Right forelimb (tissue), 1 donor: ENCODE data around the gene BDH1.
A peak's percentile ranks its signal among the peaks of the same experiment; 100 is the strongest.

Source experiments
- DNase-seq: peaks from one replicate; pipeline ENCODE4 v3.0.0-alpha.2; 2018

The BDH1 gene

GRCh38 chr3:197547306-197548011 lies 8.3 kb downstream of the BDH1 start:
- DNase-seq, result no peak

DNA sequence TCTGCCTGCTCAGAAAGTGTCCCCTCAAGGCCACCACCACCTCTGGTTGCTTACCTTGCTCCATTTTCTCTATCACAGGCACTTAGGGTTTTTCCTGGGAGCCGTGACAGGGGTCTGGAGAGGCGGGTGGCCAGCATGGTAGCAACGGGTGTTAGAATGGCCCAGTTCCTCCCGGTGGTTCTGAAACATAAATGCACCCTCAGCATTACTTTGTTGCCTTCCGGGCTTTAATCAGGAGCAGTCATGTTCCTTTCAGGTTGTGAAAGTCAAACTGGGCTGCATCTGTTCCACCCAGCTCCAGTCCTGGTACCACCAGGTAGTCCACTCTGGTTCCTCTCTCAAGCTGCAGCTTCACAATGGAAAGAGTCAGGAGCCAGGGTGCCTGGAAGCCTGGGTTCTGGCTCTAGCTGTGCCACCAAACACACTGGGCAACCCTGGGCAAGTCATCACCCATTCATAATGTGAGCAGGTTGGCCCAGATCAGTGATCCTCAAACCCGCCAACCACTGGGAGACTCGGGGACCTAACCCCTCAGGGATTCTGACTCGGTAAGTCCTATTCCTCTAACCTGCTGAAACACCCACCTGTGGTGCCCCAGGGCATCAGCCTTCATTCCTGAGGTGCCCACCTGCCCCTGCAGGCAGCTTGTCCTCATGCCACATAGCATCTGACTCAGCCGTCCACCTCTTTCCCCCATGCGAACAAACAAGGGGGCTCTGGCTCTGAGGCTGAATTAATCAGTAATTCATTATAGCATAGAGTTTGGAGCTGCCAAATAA lies 9.3 kb downstream of the BDH1 start:
- DNase-seq, result no peak

DNA sequence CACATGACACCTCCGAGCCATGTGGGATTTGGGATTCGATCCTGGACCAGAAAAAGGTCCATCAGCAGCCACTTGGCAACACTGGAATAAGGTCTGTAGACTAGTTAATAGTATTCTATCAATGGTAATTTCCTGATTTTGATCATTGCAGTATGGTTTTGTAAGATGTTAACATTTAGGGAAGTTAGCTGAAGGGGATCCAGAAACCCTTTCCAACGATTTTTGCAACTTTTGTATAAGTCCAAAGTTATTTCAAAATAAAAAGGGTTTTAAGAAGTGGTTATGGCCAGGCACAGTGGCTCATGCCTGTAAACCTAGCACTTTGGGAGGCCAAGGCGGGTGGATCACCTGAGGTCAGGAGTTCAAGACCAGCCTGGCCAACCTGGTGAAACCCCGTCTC lies 10.2 kb downstream of the BDH1 start:
- DNase-seq, result no peak

DNA sequence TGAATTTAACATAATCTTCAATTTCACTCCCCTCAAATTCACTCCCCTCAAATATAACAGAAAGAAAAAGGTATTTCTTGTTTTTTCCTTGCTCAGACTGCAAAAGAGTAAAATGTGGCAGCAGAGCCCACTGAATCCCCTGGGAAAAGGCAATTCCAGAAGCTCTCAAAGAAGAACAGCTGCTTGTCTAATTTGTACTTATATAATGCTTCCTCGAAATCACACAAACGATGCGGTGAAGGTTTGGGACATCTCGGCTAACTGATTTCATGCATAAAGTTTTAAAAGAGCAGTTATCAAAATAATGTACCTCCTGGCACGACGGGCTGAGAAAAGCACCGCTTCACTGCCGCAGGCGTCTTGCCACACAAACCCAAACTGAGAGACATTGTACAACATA lies 10.7 kb downstream of the BDH1 start:
- no peak for DNase-seq

DNA sequence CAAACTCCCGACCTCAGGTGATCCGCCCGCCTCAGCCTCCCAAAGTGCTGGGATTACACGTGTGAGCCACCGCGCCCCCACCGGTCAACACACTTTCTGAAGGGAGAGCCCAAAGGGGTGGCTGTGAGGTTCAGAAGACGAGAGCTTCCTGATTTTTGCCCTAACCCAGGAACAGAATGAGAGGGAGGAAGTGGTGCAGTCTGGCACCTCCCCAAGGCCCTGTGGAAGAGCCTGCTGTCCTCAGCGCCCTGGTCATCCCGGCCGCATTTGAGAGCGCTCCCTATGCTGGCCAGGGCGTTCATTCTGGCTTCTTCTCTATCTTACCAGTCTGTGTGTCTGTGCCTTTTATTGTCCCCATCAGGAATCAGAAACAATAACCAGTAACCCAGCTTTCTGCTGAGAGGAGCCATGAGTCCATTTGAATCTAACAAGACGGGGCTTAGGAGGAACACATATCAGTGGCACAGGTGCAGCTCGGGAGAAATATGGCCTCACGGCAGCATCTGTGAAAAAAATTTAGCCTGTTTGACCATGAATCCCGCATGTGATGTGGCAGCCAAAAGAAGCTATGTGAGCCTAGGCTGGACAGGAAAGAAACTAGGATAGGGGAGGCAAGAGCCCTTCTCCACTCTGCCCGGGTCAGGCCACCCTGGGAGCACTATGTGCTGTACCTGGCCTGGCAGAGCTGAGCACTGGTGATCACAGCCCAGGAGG lies 12.9 kb downstream of the BDH1 start:
- no peak for DNase-seq

GRCh38 chr3:197541756-197542539 lies 13.8 kb downstream of the BDH1 start:
- DNase-seq, result peak; percentile 80

GRCh38 chr3:197540961-197541377 lies 14.8 kb downstream of the BDH1 start:
- no peak for DNase-seq

- DNase-seq, result no peak
These were observed 16.1 kb downstream of the BDH1 start for GRCh38 chr3:197539651-197540051.

DNA sequence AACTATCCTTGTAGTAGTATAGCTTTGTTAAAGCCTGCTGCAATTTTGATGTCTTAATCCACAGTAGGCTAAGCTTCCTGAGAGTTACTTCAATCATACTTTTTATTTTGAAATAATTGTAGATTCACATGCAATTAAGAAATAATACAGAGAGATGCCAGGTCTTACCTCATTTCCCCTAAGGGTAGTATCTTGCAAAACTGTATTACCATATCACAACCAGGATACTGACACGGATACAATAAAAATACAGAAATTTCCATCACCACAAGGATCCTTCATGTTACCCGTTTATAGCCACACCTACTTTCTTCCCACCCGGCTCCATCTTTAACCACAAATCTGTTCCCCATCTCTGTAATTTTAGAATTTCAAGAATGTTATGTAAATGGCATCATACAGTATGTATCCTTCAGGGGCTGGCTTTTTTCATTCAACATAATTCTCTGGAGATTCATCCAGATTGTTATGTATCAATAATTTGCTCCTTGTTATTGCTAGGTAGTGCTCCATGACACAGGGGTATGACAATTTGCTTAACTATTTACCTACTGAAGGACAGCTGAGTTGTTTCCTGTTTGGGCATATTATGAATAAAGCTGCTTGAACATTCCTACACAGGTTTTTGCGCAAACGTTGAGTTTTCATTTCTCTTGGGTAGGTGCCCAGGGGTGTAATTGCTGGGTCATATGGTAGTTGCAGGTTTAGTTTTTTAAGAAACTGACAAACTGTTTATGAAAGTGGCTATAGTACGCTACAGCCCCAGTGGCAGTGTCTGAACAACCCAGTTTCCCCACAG lies 21.6 kb downstream of the BDH1 start:
- no peak for DNase-seq

DNA sequence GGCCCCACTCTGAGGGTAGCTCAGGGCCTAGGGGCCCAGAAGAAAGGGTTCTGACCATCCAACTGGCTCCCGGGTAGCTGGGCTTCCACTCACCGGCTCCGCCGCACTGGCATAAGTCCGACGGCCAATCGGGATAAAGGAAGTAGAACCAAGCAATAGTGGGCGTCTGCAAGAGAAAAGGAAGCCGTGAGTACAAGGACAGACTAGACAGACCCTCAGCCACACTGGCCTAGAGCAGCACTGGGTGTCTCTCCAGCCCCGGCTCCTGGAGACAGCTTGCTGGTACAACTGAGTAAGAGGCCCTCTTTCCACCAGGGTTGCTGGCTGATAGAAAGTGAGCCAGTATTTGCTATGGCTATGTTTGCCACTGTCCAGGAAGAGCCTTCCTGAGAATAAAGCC lies 22.4 kb downstream of the BDH1 start:
- no peak for DNase-seq

DNA sequence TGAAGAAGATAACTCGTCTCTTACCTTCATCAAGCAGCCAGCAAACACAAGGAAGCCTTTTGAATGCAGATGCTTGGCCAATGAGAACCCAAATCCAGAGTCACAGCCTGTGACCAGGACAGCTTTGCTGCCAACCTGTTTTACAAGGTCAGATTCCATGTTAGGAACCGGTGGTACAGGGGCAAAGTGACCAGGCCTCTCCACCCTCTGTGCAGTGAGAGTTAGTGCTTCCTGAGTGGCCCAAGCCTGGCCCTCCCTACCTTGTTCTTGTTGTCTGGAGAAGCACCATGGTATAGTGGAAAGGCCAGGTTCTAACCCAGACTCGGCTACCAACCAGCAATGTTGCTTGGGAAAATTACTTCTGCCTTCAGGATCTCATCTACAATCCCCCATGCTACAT lies 23.4 kb downstream of the BDH1 start:
- no peak for DNase-seq

DNA sequence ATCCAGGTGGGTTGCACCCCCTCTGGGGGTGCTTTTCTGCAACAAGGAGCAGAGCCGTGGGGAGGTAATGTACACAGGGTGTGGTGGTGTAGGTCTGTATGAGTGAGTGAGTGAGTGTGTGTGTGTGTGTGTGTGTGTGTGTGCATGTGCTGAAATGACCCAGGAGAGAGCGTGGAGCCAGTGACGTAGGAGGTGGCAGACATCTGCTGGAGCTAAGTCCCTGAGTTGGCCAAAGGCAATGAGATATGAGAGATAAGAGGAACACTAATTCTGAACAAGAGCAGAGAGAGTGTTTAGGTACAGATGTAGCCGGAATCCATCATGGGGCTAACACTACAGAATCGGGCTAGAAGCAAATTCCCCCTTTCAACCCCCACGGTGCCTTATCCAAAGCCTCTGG lies 27.6 kb downstream of the BDH1 start:
- no peak for DNase-seq

DNA sequence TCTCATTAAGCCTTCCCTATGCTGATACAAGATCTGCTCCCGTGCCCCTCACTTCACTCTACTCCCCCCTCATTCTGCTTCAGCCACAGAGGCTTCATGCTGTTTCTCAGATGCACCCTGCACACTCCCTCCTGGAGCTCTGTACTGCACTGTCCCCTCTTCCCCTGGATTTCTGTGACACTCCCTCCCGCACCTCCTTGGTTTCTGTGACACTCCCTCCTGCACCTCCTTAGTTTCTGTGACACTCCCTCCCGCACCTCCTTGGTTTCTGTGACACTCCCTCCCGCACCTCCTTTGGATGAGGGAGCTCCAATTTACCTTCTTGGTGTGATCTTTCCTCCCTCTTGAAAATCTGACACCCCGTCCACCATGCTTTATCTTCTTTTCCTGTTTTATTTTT lies 28.2 kb downstream of the BDH1 start:
- DNase-seq, result no peak

- DNase-seq, result no peak
These were observed 30.1 kb downstream of the BDH1 start for GRCh38 chr3:197525706-197526105.

DNA sequence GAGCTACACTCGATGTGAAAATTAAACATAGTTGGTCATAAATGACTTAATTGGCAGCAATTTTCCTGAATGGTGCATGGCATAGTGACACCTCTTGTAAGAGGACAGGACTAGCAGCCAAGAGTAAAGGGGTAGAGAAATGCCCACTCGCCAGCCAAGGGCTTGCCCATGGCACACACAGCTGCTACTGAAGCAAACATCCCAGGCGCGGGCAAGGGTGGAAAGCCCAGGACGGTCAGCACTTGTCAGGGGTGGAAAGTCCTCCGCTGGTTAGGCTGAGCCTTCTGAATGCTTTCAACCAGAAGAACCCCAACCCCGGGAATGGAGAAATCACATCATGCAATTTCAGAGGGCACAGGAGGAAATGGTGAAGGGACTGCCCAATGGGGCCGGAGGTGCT lies 31.6 kb downstream of the BDH1 start:
- DNase-seq, result no peak

GRCh38 chr3:197523526-197523925 lies 32.2 kb downstream of the BDH1 start:
- no peak for DNase-seq

- no peak for DNase-seq
These were observed 32.8 kb downstream of the BDH1 start for GRCh38 chr3:197522881-197523441.

DNA sequence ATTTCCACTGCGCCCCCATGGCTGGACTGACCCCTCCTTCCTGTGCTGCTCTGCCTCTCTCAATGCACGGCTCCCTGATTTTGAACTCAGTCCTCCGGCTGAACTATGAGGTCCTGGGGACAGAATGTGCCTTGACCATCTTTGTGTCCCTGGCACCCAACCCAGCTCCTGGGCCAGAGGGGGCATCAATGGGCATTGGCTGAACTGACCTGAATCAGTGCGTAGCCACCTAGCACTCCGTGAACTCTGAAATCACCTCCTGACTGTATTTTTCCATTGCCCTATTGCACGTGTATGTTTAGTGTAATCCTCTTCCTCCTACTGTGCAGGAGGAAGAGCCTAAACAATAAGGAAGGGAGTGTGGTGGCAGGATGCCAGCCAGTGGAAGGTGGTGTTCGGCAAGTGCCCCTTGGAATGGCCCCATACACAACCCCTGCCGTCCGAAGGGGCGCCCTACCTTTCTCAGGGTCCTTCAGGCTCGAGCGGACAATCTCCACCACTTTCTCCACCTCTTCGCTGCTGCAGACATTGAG lies 33.5 kb downstream of the BDH1 start:
- no peak for DNase-seq

- DNase-seq, result no peak
These were observed 34.2 kb downstream of the BDH1 start for GRCh38 chr3:197521277-197522182.
